Esophagus squamous epithelium (tissue), 5 donors: Measurements from ENCODE around the gene EHMT1. TPM values are rescaled to one million over a fixed set of nuclear protein-coding genes. Genes with fewer than 3 reads are reported as not detected.
"Not testable (repeated sequence)": the region's sequence is repeated elsewhere in the genome, so short reads cannot be mapped to it uniquely, and the experiment has no call there.

ENCODE experiments used
- DNase-seq: peaks from one replicate; lab custom pipeline; 2025; lab: John Stamatoyannopoulos, UW
- H3K27ac ChIP-seq, 4 donors: fragments of 200-600 bp; sonication (generic); one replicate each; pipeline ENCODE4 v1.5.1; 2016 to 2019; ENCODE audit warnings: mild to moderate bottlenecking in 1 of 4
- H3K27me3 ChIP-seq, 4 donors: fragments of 200-600 bp; sonication (generic); 1 replicate in 3 of 4; 2 replicates in 1 of 4; pipeline versions ENCODE4 v1.5.1 to v1.6.0; 2017 to 2021; ENCODE audit warnings: antibody characterized with exemption in 1 of 4
- H3K36me3 ChIP-seq, 3 donors: fragments of 200-600 bp; sonication (generic); one replicate each; pipeline ENCODE4 v1.5.1; 2016 to 2019
- H3K4me1 ChIP-seq, 3 donors: fragments of 200-600 bp; sonication (generic); one replicate each; pipeline ENCODE4 v1.5.1; 2017 to 2019
- H3K4me3 ChIP-seq, 4 donors: fragments of 200-600 bp; sonication (generic); 1 replicate in 3 of 4; 2 replicates in 1 of 4; pipeline ENCODE4 v1.5.1; 2016 to 2019; ENCODE audit warnings: mild to moderate bottlenecking in 2 of 4, moderate library complexity in 1 of 4
- H3K9me3 ChIP-seq, 3 donors: fragments of 200-600 bp; sonication (generic); one replicate each; pipeline ENCODE4 v1.5.1; 2016 to 2019
- POLR2A ChIP-seq, 4 donors: fragments of 450-650 bp; IDR thresholded peaks; one replicate each; pipeline ENCODE4 v1.6.1; 2017; ENCODE audit warnings: antibody characterized with exemption in 4 of 4, mild to moderate bottlenecking in 4 of 4, moderate library complexity in 3 of 4
- WGBS, 2 donors: methylation state at CpG; one replicate each; pipeline ENCODE4 v1.1.5; 2018; 5-methylcytosine and 5-hydroxymethylcytosine counted together
- intact Hi-C: fragments of 100-400 bp; cut with DNase I; formaldehyde crosslinking; loops from one replicate; pipeline ENCODE4 v1.15.0; 2022
- total RNA-seq, 4 donors: library from RNA; depleted of rRNA; stranded (reverse); fragments of >200 nt; gene quantifications; one replicate each; pipeline ENCODE4 v1.1.0, GENCODE V29; 2016
- TF ChIP-seq, protein P1 (sequence below), 6 experiments: fragments of 450-650 bp in 4 of 6; fragments of 200-600 bp in 2 of 6; sonication (generic) in 2 of 6; IDR thresholded peaks; one replicate each; pipeline ENCODE4 v1.5.1; 2016 to 2019; ENCODE audit warnings: antibody characterized with exemption in 6 of 6, mild to moderate bottlenecking in 4 of 6, moderate library complexity in 4 of 6
- donor health status: DM: yes; HTN: yes; CAD: no.

Gene EHMT1
- total RNA-seq, 4 donors from 2014 or later: 42.8 to 87.0 (median 65.0) TPM

DNA sequence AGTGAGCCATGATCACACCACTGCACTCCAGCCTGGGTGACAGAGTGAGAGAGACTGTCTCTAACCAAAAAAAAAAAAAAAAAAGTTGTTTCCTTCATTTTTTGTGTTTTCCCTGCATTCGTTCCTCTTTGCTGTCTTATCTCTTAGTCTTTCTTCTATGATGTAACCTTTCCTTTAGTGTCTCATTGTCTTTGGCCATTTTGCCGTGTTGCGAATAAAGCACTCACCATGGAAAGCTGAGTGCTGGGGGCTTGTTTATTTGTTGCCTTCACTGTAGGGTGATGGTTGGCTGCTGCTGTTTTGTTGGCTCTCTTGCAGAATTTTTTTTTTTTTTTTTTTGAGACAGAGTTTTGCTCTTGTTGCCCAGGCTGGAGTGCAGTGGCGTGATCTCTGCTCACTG is 7.7 kb downstream of the EHMT1 start:
- 78 to 84% methylated on average over 4 of the region's 4 CpGs for WGBS, 2 donors
- no peak for DNase-seq
- intact Hi-C loops: no loop called here
- TF ChIP-seq POLR2A (IDR thresholded peaks at IDR 0.05): no peak
- TF ChIP-seq, protein P1, sequence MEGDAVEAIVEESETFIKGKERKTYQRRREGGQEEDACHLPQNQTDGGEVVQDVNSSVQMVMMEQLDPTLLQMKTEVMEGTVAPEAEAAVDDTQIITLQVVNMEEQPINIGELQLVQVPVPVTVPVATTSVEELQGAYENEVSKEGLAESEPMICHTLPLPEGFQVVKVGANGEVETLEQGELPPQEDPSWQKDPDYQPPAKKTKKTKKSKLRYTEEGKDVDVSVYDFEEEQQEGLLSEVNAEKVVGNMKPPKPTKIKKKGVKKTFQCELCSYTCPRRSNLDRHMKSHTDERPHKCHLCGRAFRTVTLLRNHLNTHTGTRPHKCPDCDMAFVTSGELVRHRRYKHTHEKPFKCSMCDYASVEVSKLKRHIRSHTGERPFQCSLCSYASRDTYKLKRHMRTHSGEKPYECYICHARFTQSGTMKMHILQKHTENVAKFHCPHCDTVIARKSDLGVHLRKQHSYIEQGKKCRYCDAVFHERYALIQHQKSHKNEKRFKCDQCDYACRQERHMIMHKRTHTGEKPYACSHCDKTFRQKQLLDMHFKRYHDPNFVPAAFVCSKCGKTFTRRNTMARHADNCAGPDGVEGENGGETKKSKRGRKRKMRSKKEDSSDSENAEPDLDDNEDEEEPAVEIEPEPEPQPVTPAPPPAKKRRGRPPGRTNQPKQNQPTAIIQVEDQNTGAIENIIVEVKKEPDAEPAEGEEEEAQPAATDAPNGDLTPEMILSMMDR (IDR thresholded peaks at IDR 0.05): no peak
- Histone ChIP-seq H3K36me3 (peaks cover 0 to 15% (median 0%) of the 10 kb centered on the region in 3 donors), H3K27ac (no peak overlapping the region), H3K27me3 (no peaks in the 10 kb centered on the region), H3K4me3 (no peak overlapping the region), H3K9me3 (no peaks in the 10 kb centered on the region), H3K4me1 (peaks cover 8 to 77% (median 30%) of the 10 kb centered on the region in 3 donors)

DNA sequence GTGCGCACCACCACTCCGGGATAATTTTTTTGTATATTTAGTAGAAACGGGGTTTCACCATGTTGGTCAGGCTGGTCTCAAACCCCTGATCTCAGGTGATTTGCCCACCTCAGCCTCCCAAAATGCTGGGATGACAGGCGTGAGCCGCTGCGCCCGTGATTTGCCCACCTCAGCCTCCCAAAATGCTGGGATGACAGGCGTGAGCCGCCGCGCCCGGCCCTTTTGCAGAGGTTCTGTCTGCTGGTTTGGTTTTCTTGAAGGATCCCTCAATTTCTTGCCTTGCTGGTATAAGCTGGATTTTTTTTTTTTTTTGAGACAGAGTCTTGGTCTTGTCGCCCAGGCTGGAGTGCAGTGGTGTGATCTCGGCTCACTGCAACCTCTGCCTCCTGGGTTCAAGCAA is 8.6 kb downstream of the EHMT1 start:
- DNase-seq, H3K4me3 ChIP-seq, intact Hi-C loops, H3K27me3 ChIP-seq, H3K27ac ChIP-seq, H3K9me3 ChIP-seq: not testable (repeated sequence)
- Histone ChIP-seq H3K36me3 (peaks cover 0 to 15% (median 0%) of the 10 kb centered on the region in 3 donors), H3K4me1 (peaks cover 8 to 77% (median 24%) of the 10 kb centered on the region in 3 donors)
- 98% methylated on average over 12 of the region's 14 CpGs; no CpG with 5 or more reads in 1 of the 2 donors for WGBS, 2 donors

DNA sequence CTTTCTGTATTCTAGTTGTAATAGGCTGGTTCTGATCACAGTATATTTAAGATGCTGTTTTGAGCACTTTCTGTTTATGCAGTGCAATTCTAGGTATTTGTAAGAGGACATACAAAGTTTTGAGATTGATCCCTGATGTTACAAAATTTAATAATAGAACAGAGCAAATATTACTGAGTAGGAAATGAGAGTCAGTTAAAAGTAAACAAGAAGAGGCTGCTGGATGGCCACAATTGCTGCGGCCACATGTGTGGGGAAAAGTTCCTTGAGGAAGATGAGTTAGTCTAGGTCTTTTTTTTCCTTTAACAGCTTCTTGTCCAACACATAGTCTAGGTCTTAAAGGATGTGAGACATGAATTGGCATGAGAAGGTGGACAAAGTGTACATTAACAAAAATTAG is 11.3 kb downstream of the EHMT1 start:
- Histone ChIP-seq H3K4me3 (no peak overlapping the region), H3K9me3 (no peaks in the 10 kb centered on the region), H3K36me3 (no peaks in the 10 kb centered on the region), H3K27me3 (no peaks in the 10 kb centered on the region), H3K4me1 (peaks cover 8 to 70% (median 28%) of the 10 kb centered on the region in 3 donors), H3K27ac (peak overlapping the region in 1 of 4 donors; percentile 4)
- intact Hi-C loops: no loop called here
- WGBS, 2 donors: 60 to 63% methylated on average over 1 of the region's 1 CpG
- no peak for DNase-seq
- TF ChIP-seq POLR2A (IDR thresholded peaks at IDR 0.05): no peak
- TF ChIP-seq, protein P1 (IDR thresholded peaks at IDR 0.05): no peak

DNA sequence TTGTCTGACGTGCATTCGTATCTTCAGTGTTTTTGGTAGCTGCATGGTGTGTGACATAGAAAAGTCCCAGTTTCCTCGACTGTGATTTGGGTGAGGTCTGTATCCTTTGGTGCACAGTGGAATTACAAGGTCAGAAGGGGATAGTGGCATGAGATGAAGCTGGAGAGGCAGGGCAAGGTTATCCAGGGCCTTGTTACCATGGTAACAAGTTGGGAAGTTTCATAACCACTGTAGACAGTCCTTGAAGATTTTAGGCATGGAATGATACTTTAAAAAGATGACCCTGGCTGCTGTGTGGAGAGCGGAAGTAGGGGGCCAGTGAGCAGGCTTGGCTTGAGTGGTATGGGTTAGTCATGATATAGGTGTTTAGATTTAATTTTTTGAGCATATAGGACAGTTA is 11.9 kb downstream of the EHMT1 start:
- Histone ChIP-seq H3K27me3 (no peaks in the 10 kb centered on the region), H3K27ac (peak overlapping the region in 1 of 4 donors; percentile 1), H3K4me3 (no peak overlapping the region), H3K36me3 (no peaks in the 10 kb centered on the region), H3K4me1 (peaks cover 8 to 66% (median 28%) of the 10 kb centered on the region in 3 donors), H3K9me3 (no peaks in the 10 kb centered on the region)
- intact Hi-C loops: no loop called here
- DNase-seq: no peak
- no peak for TF ChIP-seq POLR2A (IDR thresholded peaks at IDR 0.05)
- TF ChIP-seq, protein P1 (IDR thresholded peaks at IDR 0.05): no peak
- WGBS, 2 donors: 62 to 79% methylated on average over 4 of the region's 4 CpGs

DNA sequence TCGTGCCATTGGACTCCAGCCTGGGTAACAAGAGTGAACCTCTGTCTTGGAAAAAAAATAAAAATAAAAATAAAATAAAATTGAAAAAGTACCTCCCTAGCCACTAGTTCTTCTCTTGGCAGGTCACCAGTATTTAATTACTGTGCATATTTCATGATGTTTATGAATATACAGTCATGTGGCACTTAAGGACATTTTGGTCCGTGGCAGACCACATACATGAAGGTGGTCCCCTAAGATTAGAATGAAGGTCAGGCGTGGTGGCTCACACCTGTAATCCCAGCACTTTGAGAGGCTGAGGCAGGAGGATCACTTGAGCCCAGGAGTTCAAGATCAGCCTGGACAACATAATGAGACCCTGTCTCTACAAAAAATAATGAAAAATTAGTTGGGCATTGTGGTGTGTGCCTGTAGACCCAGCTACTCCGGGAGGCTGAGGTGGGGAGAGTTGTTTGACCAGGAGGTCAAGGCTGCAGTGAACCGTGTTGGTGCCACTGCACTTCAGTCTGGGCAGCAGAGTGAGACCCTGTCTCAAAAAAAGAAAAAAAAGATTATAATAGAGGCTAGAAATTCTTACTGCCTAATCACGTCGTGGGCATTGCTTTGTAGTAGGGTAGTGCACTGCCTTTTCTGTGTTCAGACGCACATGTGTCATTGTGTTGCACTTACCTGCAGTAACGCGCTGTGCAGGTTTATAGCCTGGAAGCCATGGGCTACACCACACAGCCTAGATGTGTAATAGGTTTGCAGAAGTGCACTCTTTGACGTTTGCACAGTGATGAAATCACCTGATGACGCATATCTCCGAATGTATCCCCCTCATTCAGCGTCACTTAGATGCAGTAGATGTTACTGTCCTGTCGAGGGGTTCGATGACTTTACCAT is 12.8 kb downstream of the EHMT1 start:
- Histone ChIP-seq H3K4me1 (peaks cover 8 to 62% (median 28%) of the 10 kb centered on the region in 3 donors), H3K27ac (peak overlapping the region in 1 of 4 donors; percentile 1)

More for the DNA sequence above, 12.8 kb downstream of the EHMT1 start:
- DNase-seq: no peak
- Histone ChIP-seq H3K27me3 (no peaks in the 10 kb centered on the region), H3K36me3 (no peaks in the 10 kb centered on the region), H3K4me3 (no peak overlapping the region), H3K9me3 (no peaks in the 10 kb centered on the region)
- TF ChIP-seq POLR2A (IDR thresholded peaks at IDR 0.05): no peak
- TF ChIP-seq, protein P1 (IDR thresholded peaks at IDR 0.05): no peak
- WGBS, 2 donors: 79 to 84% methylated on average over 12 to 14 of the region's 16 CpGs
- intact Hi-C loops: no loop called here
